Measurements from ENCODE around the gene GPR68.
A peak's percentile ranks its signal among the peaks of the same experiment; 100 is the strongest.

Gene GPR68, protein sequence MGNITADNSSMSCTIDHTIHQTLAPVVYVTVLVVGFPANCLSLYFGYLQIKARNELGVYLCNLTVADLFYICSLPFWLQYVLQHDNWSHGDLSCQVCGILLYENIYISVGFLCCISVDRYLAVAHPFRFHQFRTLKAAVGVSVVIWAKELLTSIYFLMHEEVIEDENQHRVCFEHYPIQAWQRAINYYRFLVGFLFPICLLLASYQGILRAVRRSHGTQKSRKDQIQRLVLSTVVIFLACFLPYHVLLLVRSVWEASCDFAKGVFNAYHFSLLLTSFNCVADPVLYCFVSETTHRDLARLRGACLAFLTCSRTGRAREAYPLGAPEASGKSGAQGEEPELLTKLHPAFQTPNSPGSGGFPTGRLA

GRCh38 chr14:91244501-91244901 is at the start of gene GPR68:
Gene GPR68, minus strand, starts transcription at chr14:91244704. Its CDS starts 9,654 bp downstream, at chr14:91235050.
- DNase-seq (ENCODE audit: low read depth in 2 of 2): no peak

DNA sequence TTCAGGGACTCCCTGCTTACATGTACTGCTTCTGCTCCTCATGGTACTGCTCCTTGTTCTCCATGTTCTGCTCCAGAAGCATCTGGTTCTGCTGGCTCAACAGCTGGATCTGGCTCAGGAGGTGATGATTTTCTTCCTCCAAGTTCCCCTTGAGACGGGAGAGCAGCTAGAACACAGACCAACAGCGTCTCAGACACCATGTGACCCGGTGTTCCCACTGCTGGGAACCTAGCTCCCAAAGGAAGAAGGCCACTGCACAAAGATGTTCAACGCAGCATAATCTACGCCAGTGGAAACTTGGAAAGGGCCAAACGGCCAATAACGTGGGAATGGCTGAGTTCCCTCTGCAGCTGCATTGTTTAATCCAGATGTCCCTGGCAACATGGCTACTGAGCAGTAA is 49.6 kb upstream of the GPR68 start:
- DNase-seq (ENCODE audit: low read depth in 2 of 2): no peak

DNA sequence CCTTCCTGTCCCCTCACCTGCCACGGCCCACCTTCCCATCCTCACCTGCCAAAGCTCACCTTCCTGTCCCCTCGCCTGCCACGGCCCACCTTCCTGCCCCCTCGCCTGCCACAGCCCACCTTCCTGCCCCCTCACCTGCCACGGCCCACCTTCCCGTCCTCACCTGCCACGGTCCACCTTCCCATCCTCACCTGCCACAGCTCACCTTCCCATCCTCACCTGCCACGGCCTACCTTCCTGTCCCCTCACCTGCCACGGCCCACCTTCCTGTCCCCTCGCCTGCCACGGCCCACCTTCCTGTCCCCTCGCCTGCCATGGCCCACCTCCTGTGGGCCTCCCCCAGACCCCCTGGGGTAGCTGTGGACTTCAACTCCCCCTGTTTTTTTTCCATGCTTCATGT is 48.8 kb upstream of the GPR68 start:
- DNase-seq (ENCODE audit: low read depth in 2 of 2): no peak

- DNase-seq (ENCODE audit: low read depth in 2 of 2): no peak
Observed at GRCh38 chr14:91292491-91292890, 48.0 kb upstream of the GPR68 start.

DNA sequence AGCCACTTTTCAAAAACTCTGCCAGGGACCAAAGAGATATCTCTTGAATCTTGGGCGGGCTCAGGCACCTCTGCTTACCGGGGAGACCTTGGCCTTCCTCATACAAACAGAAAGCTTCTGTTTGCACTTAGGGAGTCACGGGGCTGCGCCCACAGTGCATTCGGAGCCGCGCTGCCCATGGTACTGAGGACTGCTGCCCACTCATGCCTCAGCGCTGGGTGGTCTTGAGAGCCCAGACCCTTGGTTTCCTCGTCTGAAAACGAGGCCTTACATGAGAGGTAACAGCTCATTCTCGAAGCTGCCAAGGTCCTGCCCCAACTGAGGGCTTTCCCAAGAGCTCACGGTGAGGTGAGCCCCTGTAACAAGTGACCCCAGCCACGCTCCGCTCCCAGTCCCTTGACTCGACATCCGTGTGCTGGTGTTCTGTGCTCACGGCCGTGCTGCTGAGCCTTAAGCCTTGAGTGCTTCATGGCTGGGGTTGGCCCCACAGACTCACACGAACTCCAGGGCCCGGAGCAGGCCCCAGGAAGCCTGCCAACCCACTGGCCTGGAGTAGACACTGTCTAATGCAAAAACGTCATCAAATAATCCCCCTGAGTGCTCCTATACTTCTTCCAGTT is 47.4 kb upstream of the GPR68 start:
- DNase-seq (ENCODE audit: low read depth in 2 of 2): no peak

- no peak for DNase-seq (ENCODE audit: low read depth in 2 of 2)
Observed at GRCh38 chr14:91290986-91291385, 46.5 kb upstream of the GPR68 start.

DNA sequence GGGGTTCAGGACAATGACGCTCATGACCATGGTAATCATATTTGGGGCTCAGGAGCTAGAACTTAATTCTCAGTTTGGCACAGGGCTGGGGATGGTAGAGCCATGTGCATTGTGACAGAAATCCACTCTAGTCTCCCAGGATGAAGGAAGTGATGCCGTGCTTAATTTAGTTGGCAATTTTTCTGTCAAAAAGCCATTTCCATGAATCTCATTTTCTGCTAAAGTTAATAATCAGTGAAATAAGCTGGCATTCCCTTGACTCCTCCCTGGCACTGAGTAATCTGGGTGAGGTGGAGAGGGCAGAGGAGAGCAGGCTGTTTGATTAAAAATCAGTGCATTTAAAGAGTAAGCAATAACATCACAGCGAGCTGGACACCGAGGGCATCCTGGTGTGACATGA is 45.0 kb upstream of the GPR68 start:
- DNase-seq (ENCODE audit: low read depth in 2 of 2): no peak

DNA sequence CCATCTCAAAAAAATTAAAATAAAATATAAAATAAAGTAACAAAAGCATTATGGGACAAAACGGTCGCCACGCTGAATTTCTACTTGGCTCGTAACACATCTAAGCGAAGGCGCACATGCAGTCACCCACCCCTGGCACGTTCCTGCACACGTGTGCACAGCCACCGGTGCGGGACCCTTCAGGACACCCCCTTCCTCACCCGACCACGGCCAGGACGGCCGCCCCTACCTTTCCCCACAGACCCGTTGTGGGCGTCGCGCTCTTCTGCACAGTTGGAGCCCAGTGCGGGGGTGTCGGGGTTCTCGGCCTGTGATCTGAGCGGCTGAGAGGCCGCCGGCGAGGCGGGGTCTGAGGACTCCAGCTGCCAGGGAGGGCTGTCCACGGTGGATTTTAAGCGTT is 44.4 kb upstream of the GPR68 start:
- no peak for DNase-seq (ENCODE audit: low read depth in 2 of 2)

DNA sequence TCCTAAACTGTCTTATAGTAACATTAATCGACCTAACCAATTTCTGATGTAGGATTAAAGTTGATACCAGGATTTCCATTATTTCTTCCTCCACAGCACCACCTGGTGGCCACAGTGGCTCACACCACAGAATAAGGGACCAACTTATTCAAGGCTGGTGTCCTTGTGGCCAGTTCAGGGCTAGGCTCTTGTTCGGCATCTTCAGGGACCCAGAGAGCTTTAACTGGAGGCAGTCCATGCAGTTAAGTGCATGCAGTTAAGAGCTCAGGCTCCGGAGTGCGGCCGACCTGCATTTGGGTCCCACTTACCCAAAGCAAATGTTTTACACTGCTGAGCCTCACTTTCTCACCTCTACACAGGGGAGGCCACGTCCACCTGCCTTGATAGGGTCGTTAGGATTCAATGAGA is 42.0 kb upstream of the GPR68 start:
- peak; percentile 81 to 83 for DNase-seq (ENCODE audit: low read depth in 2 of 2)

DNA sequence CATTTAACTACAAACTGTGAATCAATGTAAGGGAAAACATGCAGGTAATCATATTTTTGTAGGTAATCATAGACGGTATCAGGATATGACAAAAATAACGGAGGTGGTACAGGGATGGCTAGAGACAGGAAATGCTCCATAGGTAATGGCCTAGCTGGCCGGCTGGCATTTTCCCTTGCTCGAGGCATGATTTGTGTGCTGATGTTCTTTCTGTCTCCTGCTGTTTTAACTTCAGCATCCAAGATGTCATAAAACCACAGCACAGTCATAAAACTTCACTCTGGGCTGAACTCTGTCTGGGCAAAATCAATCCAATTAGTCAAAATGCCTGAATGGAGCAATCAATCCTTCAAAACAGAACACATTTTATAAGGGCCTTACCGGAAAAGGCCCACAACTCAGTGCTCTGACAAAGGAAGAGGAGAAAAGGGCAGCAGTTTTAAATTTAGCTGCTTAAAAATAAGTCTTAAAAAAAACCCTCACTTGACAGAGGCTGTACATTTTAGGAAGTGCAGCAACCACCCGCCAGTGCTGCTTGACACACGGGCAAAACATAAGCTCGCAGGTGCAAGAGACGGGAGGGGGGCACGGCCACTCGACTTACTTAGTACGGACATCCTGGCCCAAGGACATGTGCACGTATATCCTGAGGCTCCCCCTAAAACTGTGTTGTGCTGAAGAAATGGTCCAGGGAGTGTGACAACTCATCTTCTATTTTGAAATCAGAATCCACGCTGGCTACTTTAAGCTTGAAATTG is 40.5 kb upstream of the GPR68 start:
- no peak for DNase-seq (ENCODE audit: low read depth in 2 of 2)

GRCh38 chr14:91284146-91284790 is 39.8 kb upstream of the GPR68 start:
- no peak for DNase-seq (ENCODE audit: low read depth in 2 of 2)

GRCh38 chr14:91283666-91284065 is 39.2 kb upstream of the GPR68 start:
- no peak for DNase-seq (ENCODE audit: low read depth in 2 of 2)

- DNase-seq (ENCODE audit: low read depth in 2 of 2): no peak
Observed at GRCh38 chr14:91282954-91283645, 38.6 kb upstream of the GPR68 start.

- no peak for DNase-seq (ENCODE audit: low read depth in 2 of 2)
Observed at GRCh38 chr14:91281346-91281745, 36.8 kb upstream of the GPR68 start.

GRCh38 chr14:91280129-91280528 is 35.6 kb upstream of the GPR68 start:
- DNase-seq (ENCODE audit: low read depth in 2 of 2): no peak

GRCh38 chr14:91279354-91279753 is 34.9 kb upstream of the GPR68 start:
- no peak for DNase-seq (ENCODE audit: low read depth in 2 of 2)

GRCh38 chr14:91278383-91278715 is 33.8 kb upstream of the GPR68 start:
- no peak for DNase-seq (ENCODE audit: low read depth in 2 of 2)

GRCh38 chr14:91277546-91278382 is 33.3 kb upstream of the GPR68 start:
- DNase-seq (ENCODE audit: low read depth in 2 of 2): no peak

GRCh38 chr14:91274796-91275195 is 30.3 kb upstream of the GPR68 start:
- DNase-seq (ENCODE audit: low read depth in 2 of 2): no peak

DNA sequence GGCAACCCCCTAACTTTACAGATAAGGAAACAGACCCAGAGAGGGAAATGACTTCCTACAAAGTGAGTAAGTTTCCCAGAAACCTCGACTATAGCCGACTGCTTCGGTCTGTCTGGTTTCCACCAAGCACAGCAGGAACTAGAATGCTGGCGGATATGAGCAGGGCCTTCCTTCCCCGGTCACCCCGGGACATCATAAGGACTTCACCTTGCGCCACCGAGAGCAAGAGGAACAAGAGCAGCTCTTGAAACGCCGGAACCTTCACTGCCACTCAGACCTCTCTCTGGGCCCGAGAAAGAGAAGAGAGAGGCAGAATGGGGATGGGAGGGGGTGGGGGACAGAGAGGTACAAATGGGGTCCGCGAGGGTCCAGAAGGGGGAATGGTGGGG is 29.4 kb upstream of the GPR68 start:
- DNase-seq (ENCODE audit: low read depth in 2 of 2): no peak

Measured in activated CD4-positive, alpha-beta T cell treated with anti-CD3 and anti-CD28 coated beads for 24 hours (primary cell).